ENCODE results near the gene FKBP11. TPM values are rescaled to one million over a fixed set of nuclear protein-coding genes. Genes with fewer than 3 reads are reported as not detected.

The FKBP11 gene
- total and polyA plus RNA-seq, 2 of the 8 experiments (the other 6 are each of a cell fraction or from before 2014, with no cell fraction given): 45.7 to 65.1 TPM

DNA sequence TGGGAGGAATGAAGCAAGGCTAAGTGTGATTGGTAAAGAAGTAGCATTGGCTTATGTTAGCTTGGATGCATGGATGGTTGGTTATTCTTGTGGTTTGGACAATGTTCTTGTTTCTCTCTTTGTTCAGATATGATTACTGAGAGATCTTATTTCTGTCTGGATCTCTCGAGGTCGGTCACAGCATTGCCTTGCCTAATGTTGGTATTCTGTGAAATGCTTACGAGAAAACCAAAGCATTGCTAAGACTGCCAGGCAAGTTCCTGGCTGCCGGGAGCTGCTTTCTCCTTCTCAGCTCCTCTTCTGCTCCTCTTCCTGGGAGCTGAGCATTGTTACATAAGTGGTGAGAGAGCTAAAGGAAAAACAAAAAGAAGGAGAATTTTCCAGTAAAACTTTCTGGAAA is 52.2 kb downstream of the FKBP11 start:
- no peaks in the 10 kb centered on the region for H3K79me2 ChIP-seq (ENCODE audit: control insufficient read depth in 1 of 2, insufficient read depth in 2 of 2, low read length in 2 of 2)
- FAIRE-seq (no peak), DNase-seq (ENCODE audit: low read depth in 1 of 2, low spot score in 2 of 2) (no peak)
- TF ChIP-seq TAF1 (IDR thresholded peaks at IDR 0.05; ENCODE audit: low read depth, low read length) (no peak), NANOG (IDR thresholded peaks at IDR 0.05; ENCODE audit: insufficient read depth, low read depth, low read length, poor library complexity, severe bottlenecking) (no peak), FOSL1 (IDR thresholded peaks at IDR 0.05; ENCODE audit: insufficient read depth, low read depth, low read length) (no peak), TBP (IDR thresholded peaks at IDR 0.05; ENCODE audit: low read depth, low read length) (no peak), SAP30 (IDR thresholded peaks at IDR 0.05; ENCODE audit: insufficient read depth, insufficient replicate concordance, low read length) (no peak), BRCA1 (IDR thresholded peaks at IDR 0.05; ENCODE audit: low read depth, low read length) (no peak), EGR1 (IDR thresholded peaks at IDR 0.05; ENCODE audit: borderline replicate concordance, low read depth, low read length) (no peak), PHF8 (conservative IDR thresholded peaks at IDR 0.05; ENCODE audit: low read depth, low read length) (no peak), CREB1 (IDR thresholded peaks at IDR 0.05) (no peak)
- H2BK15ac ChIP-seq (ENCODE audit: low read length): no peak overlapping the region
- 99% methylated on average over 4 of the region's 4 CpGs; no CpG with 5 or more reads in 1 of the 2 experiments for WGBS, 2 experiments (ENCODE audit: extremely low coverage in 1 of 2, insufficient coverage in 1 of 2, insufficient read length in 1 of 2, insufficient replicate concordance in 2 of 2, low coverage in 1 of 2, low lambda C conversion rate in 2 of 2, missing lambda C conversion rate in 1 of 2)
- POLR2A ChIA-PET (ENCODE audit: partially characterized antibody): interaction anchor here (2.5 to 23.7 kb wide), 2 partner anchors 10 to 13 kb away, joined by 13 to 651 read pairs; partner anchors contain the start of genes DDX23 and RND1
- CTCF ChIA-PET (ENCODE audit: partially characterized antibody): interaction anchor here (0.6 to 26.4 kb wide), 11 partner anchors 9 to 739 kb away, joined by 3 to 678 read pairs (median 4); partner anchors contain the start of genes DDX23, LMBR1L, RND1 and WNT1
- H3K23me2 ChIP-seq (ENCODE audit: low read depth, low read length): no peaks in the 10 kb centered on the region
- no peak overlapping the region for H3K9ac ChIP-seq (replicated peaks in 1 of 4; ENCODE audit: extremely low read depth in 1 of 4, low read depth in 3 of 4, low read length in 3 of 4)
- H4K5ac ChIP-seq (ENCODE audit: insufficient read length, low read depth, low read length): no peak overlapping the region
- H3K4me2 ChIP-seq (ENCODE audit: insufficient read depth in 1 of 2, low read depth in 2 of 2, low read length in 2 of 2): no peak overlapping the region
- no peak overlapping the region for H3K23ac ChIP-seq (ENCODE audit: insufficient read length)
- no peak overlapping the region for H2BK5ac ChIP-seq (ENCODE audit: low read depth, low read length)
- H3K4ac ChIP-seq (replicated peaks; ENCODE audit: insufficient read length, low read depth, low read length): no peak overlapping the region
- H4K91ac ChIP-seq (replicated peaks; ENCODE audit: insufficient read length, low read length): no peak overlapping the region
- H2BK12ac ChIP-seq (ENCODE audit: low read depth, low read length): no peak overlapping the region
- no peaks in the 10 kb centered on the region for H3K9me3 ChIP-seq (ENCODE audit: insufficient read depth in 2 of 2, low read depth in 1 of 2, low read length in 1 of 2)
- H3K36me3 ChIP-seq (ENCODE audit: control insufficient read depth in 2 of 4, insufficient read depth in 4 of 4, low read length in 3 of 4): no peaks in the 10 kb centered on the region
- H3K14ac ChIP-seq (ENCODE audit: insufficient read length): no peak overlapping the region
- no peak overlapping the region for H2AFZ ChIP-seq (ENCODE audit: low read length)
- no peak overlapping the region for H2BK120ac ChIP-seq (replicated peaks; ENCODE audit: low read depth, low read length)
- no peak overlapping the region for H3K56ac ChIP-seq (replicated peaks; ENCODE audit: insufficient read length, low read depth, low read length)
- H2AK5ac ChIP-seq (ENCODE audit: low read depth, low read length): no peak overlapping the region
- no peak overlapping the region for H3K18ac ChIP-seq (ENCODE audit: extremely low read depth, low read length)
- no peaks in the 10 kb centered on the region for H3K27me3 ChIP-seq (replicated peaks in 1 of 4; ENCODE audit: control insufficient read depth in 3 of 4, extremely low read depth in 1 of 4, insufficient read depth in 3 of 4, low read length in 3 of 4)
- no peak overlapping the region for H3K27ac ChIP-seq (ENCODE audit: low read depth, low read length)
- H3K79me1 ChIP-seq (ENCODE audit: low read depth, low read length): no peaks in the 10 kb centered on the region
- H4K8ac ChIP-seq (ENCODE audit: extremely low read depth, insufficient read depth, low read length): no peak overlapping the region
- no peak overlapping the region for H2BK20ac ChIP-seq (ENCODE audit: low read length)
- no peaks in the 10 kb centered on the region for H4K20me1 ChIP-seq (replicated peaks in 1 of 2; ENCODE audit: control insufficient read depth in 1 of 2, insufficient read depth in 2 of 2, low read length in 2 of 2)
- H3K4me1 ChIP-seq (replicated peaks in 1 of 4; ENCODE audit: control insufficient read depth in 3 of 4, insufficient read depth in 4 of 4, low read length in 3 of 4): no peaks in the 10 kb centered on the region
- H3K4me3 ChIP-seq (ENCODE audit: extremely low read depth in 1 of 4, insufficient read depth in 2 of 4, low read depth in 3 of 4, low read length in 4 of 4): no peak overlapping the region

Data from H1 (cell line).